Adrenal gland (tissue), 12 donors: ENCODE measurements around the gene HELZ2. TPM values are rescaled to one million over a fixed set of nuclear protein-coding genes. Genes with fewer than 3 reads are reported as not detected.

Experiments used
- DNase-seq, 7 donors: peaks; one replicate each; pipeline ENCODE4 v3.0.0-alpha.2; 2019 to 2020
- H3K27ac ChIP-seq, 5 donors: fragments of 200-600 bp; sonication (generic) in 4 of 5; 1 replicate in 3 of 5; 2 replicates in 2 of 5; pipeline versions ENCODE4 v1.5.1 to v1.8.0; 2016 to 2020; ENCODE audit warnings: mild to moderate bottlenecking in 1 of 5
- H3K27me3 ChIP-seq: fragments of 200-600 bp; 2 replicates; pipeline ENCODE4 v1.8.0; 2021
- H3K36me3 ChIP-seq, 2 donors: fragments of 200-600 bp; replicated peaks in 1 of 2; 1 replicate in 1 of 2; 2 replicates in 1 of 2; pipeline versions ENCODE4 v1.5.1 to v1.8.0; 2018 to 2022
- H3K4me1 ChIP-seq, 2 donors: fragments of 200-600 bp; replicated peaks in 1 of 2; 1 replicate in 1 of 2; 2 replicates in 1 of 2; pipeline versions ENCODE4 v1.5.1 to v1.8.0; 2018 to 2021
- H3K4me3 ChIP-seq, 4 donors: fragments of 200-600 bp; sonication (generic) in 3 of 4; one replicate each; pipeline ENCODE4 v1.5.1; 2016 to 2018
- H3K9me3 ChIP-seq, 3 donors: fragments of 200-600 bp; sonication (generic) in 1 of 3; replicated peaks in 1 of 3; 1 replicate in 2 of 3; 2 replicates in 1 of 3; pipeline versions ENCODE4 v1.5.1 to v1.8.0; 2016 to 2021
- POLR2A ChIP-seq, 2 donors: fragments of 450-650 bp; IDR thresholded peaks; one replicate each; pipeline ENCODE4 v1.6.1; 2017; ENCODE audit warnings: antibody characterized with exemption in 2 of 2, mild to moderate bottlenecking in 2 of 2, moderate library complexity in 1 of 2
- WGBS, 4 donors: extraction: QIAGEN DNeasy Blood & Tissue Kit in 2 of 4; methylation state at CpG; one replicate each; pipeline versions ENCODE4 v1.1.5 to v1.1.7; 2013 to 2017; 5-methylcytosine and 5-hydroxymethylcytosine counted together
- intact Hi-C, 2 donors: fragments of 100-400 bp; cut with DNase I; formaldehyde crosslinking; loops; one replicate each; pipeline versions ENCODE4 v1.14.1 to v1.15.0; 2022 to 2023
- polyA plus RNA-seq, 3 donors: library from polyadenylated mRNA; stranded (reverse); fragments of 200-250 nt in 2 of 3; fragments of 350-450 nt in 1 of 3; fragmentation: Illumina TruSeq in 1 of 3; extraction: RNeasy Lipid Tissue Mini Kit (QIAGEN cat#74804) in 1 of 3; gene quantifications; one replicate each; pipeline ENCODE4 v1.2.3, GENCODE V29; 2013 to 2014
- total RNA-seq, 9 donors: library from RNA; depleted of rRNA in 4 of 9; stranded (reverse); fragments of >200 nt in 4 of 9; fragments of 120-200 nt in 1 of 9; fragmentation: NEBNext Ultra II Directional in 1 of 9; extraction: Animal tissue kit (Norgen Biotek cat#: 25700) in 1 of 9; gene quantifications; one replicate each; pipeline versions ENCODE4 v1.1.0 to v1.2.4, GENCODE V29; 2013 to 2023
- TF ChIP-seq, protein P1 (sequence below), 6 experiments: fragments of 450-650 bp in 4 of 6; fragments of 200-600 bp in 2 of 6; sonication (generic) in 1 of 6; IDR thresholded peaks; 1 replicate in 5 of 6; 2 replicates in 1 of 6; pipeline versions ENCODE4 v1.5.1 to v1.8.0; 2016 to 2021; ENCODE audit warnings: antibody characterized with exemption in 6 of 6, mild to moderate bottlenecking in 2 of 6, moderate library complexity in 1 of 6
- donor health status: healthy with polysubstance abuse.
- donor health status: Bipolar disorder and iron deficiency.
- donor health status: DM: yes; HTN: yes; CAD: no.
- donor health status: DM: no; HTN: no; CAD: no.
- donor health status: DM: no; HTN: no; CAD: no.
- donor health status: DM: yes; HTN: yes; CAD: no.

The HELZ2 gene
- total and polyA plus RNA-seq, 12 donors, result 3.7 to 54.4 (median 24.3) TPM

DNA sequence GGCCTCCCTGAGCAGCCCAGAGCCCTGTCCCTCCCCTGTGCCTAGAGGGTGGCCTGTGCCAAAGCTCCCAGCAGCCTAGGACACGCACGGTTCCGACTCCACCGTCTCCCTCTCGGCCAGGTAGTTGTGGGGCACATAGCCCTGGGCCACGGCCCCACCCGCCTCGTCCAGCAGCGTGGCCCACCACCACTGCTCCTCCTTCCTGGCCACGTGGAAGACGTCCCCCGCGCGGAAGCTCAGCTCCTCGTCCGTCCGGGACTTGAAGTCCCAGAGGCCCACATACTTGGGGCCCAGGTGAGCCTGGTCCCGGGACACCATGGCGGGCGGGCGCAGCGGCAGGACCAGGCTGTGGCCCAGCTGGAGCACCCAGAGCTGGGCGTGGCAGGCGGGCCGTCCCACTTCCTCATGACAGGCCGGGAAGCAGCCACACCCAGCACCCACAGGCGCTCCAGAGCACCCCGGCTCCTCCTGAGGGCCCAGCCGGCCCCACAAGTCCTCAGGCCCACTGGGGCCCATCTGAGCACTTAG, 37.0 kb downstream of the HELZ2 start, which contains the start of gene PTK6:
Gene PTK6, minus strand, starts transcription at position 380 of the 528 bp plus-strand sequence. Its CDS starts 62 bp downstream, at position 318.
- 73 to 84% (median 79%) methylated on average over 4 to 29 of the region's 29 CpGs for WGBS, 4 donors
- Histone ChIP-seq H3K36me3 (no peaks in the 10 kb centered on the region), H3K9me3 (no peaks in the 10 kb centered on the region), H3K4me3 (peak within 1 kb of the TSS in 1 of 4 donors; percentile 40), H3K27me3 (peaks cover 7% of the 10 kb centered on the region), H3K27ac (peak within 1 kb of the TSS in 2 of 5 donors; percentile 30 to 65), H3K4me1 (peaks cover 0 to 7% of the 10 kb centered on the region in 2 donors)
- TF ChIP-seq, protein P1, sequence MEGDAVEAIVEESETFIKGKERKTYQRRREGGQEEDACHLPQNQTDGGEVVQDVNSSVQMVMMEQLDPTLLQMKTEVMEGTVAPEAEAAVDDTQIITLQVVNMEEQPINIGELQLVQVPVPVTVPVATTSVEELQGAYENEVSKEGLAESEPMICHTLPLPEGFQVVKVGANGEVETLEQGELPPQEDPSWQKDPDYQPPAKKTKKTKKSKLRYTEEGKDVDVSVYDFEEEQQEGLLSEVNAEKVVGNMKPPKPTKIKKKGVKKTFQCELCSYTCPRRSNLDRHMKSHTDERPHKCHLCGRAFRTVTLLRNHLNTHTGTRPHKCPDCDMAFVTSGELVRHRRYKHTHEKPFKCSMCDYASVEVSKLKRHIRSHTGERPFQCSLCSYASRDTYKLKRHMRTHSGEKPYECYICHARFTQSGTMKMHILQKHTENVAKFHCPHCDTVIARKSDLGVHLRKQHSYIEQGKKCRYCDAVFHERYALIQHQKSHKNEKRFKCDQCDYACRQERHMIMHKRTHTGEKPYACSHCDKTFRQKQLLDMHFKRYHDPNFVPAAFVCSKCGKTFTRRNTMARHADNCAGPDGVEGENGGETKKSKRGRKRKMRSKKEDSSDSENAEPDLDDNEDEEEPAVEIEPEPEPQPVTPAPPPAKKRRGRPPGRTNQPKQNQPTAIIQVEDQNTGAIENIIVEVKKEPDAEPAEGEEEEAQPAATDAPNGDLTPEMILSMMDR (IDR thresholded peaks at IDR 0.05), result no peak
- TF ChIP-seq POLR2A (IDR thresholded peaks at IDR 0.05), result no peak
- intact Hi-C loops, result loop anchor here (5.0 to 10.0 kb wide), 2 partner anchors 328 to 440 kb away; partner anchors contain the start of genes ABHD16B (in 1 of the 2), SAMD10 (in 1 of the 2) and TPD52L2 (in 1 of the 2)
- DNase-seq, result peak in 2 of 7 donors; percentile 41 to 52

DNA sequence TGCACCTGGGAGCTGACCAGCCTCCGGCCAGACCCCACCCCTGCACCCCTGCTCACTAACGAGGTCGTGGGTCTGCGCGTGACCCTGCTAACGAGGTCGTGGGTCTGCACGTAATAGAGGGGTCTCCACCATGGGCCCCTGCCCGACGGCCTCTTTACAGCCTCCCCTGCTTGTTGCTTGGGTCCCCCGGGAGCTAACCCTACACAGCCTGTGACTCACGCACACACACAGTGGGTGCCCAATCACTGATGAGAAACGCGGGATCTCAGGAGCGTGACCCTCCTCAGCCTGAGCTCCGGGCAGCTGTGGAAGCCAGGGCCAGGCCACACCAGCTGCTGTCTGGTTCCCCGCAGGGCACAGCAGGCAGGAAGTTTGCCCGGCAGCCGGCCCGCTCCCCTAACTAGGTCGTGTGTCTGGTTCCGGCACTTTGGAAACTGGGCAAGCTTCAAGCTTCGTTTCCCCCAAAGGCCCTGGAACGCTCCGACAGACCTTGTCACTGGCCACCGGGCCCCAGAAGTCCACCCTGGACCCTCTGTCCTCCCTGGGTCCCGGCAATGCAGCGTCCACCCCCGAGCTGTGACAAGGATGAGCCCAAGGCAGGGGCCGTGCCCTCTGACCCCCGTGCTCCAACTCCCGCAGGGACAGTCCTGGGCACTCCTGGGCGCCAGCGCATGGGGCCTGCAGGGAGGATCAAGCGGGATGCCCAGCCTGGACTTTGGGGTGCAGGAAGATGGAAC, 37.6 kb downstream of the HELZ2 start:
- DNase-seq, result peak in 1 of 7 donors; percentile 65
- Histone ChIP-seq H3K4me1 (peaks cover 0 to 7% of the 10 kb centered on the region in 2 donors), H3K27me3 (peaks cover 7% of the 10 kb centered on the region), H3K9me3 (no peaks in the 10 kb centered on the region), H3K27ac (no peak overlapping the region), H3K4me3 (no peak overlapping the region), H3K36me3 (no peaks in the 10 kb centered on the region)
- intact Hi-C loops, result loop anchor here (5.0 to 10.0 kb wide), 2 partner anchors 328 to 441 kb away; partner anchors contain the start of genes ABHD16B (in 1 of the 2), SAMD10 (in 1 of the 2) and TPD52L2 (in 1 of the 2)
- 49 to 67% (median 61%) methylated on average over 6 to 35 of the region's 35 CpGs for WGBS, 4 donors
- TF ChIP-seq, protein P1 (IDR thresholded peaks at IDR 0.05), result no peak
- no peak for TF ChIP-seq POLR2A (IDR thresholded peaks at IDR 0.05)

DNA sequence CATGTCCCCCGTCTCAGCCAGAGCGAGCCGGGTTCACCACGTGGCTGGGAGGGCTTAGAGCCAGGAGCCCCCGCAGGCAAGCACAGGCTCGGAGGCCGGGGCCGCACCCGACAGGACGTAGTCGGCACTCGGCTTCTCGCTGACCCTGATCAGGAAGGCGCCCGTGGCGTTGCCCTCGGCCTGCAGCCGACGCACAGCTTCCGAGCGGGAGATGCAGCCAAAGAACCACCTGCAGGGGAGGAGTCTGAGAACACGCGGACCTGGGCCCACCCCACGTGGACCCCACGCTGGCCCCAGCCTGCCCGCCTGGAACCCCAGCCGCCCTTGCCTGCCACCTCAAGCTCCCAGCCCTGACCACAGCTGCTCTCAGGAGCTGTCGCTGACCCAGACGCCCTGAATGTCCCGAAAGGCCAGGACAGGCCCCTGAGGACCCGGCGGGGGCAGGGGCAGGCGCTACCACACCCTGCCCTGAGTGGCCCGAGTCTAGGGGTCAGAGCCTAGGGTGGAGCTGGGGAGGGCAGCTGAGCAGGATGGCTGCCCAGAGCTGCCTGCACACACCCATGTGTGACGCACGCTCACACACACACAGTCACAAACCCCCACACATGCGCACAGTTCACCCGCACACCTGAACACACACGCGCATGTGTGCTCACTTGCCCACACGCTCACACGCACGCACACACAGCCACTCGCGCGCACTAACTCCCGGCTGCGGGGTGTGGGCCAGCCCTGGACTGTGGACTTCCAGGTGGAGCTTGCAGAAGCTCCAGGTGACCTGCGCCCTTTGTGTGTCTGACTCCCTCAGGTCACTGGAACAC, 39.0 kb downstream of the HELZ2 start:
- 61 to 76% (median 70%) methylated on average over 23 to 49 of the region's 49 CpGs for WGBS, 4 donors
- intact Hi-C loops, result loop anchor here (5.0 to 10.0 kb wide), 2 partner anchors 330 to 442 kb away; partner anchors contain the start of genes ABHD16B (in 1 of the 2), SAMD10 (in 1 of the 2) and TPD52L2 (in 1 of the 2)

More for the DNA sequence above, 39.0 kb downstream of the HELZ2 start:
- Histone ChIP-seq H3K27me3 (peaks cover 7% of the 10 kb centered on the region), H3K4me1 (peaks cover 0 to 7% of the 10 kb centered on the region in 2 donors), H3K9me3 (no peaks in the 10 kb centered on the region), H3K4me3 (no peak overlapping the region), H3K36me3 (no peaks in the 10 kb centered on the region), H3K27ac (no peak overlapping the region)
- DNase-seq, result no peak
- TF ChIP-seq, protein P1 (IDR thresholded peaks at IDR 0.05), result no peak
- TF ChIP-seq POLR2A (IDR thresholded peaks at IDR 0.05), result no peak
